Thymus (tissue), 11 donors: ENCODE data around the gene DYRK4. TPM values are rescaled to one million over a fixed set of nuclear protein-coding genes. Genes with fewer than 3 reads are reported as not detected.

ENCODE experiments used
- DNase-seq, 9 donors: peaks; one replicate each; pipeline ENCODE4 v3.0.0-alpha.2; 2013; ENCODE audit warnings: low spot score in 9 of 9, low read depth in 6 of 9, missing footprints in 1 of 9
- H3K27ac ChIP-seq, 2 donors: one replicate each; pipeline ENCODE4 v1.5.1; 2013; ENCODE audit warnings: control low read depth in 1 of 2, low read depth in 1 of 2, low read length in 1 of 2, mild to moderate bottlenecking in 1 of 2, moderate library complexity in 1 of 2
- H3K27me3 ChIP-seq, 2 donors: one replicate each; pipeline ENCODE4 v1.5.1; 2013; ENCODE audit warnings: low read length in 1 of 2; ENCODE audit not compliant: control insufficient read depth in 2 of 2, insufficient read depth in 1 of 2
- H3K36me3 ChIP-seq, 2 donors: one replicate each; pipeline ENCODE4 v1.5.1; 2013; ENCODE audit warnings: low read length in 1 of 2, mild to moderate bottlenecking in 1 of 2, moderate library complexity in 1 of 2; ENCODE audit not compliant: control insufficient read depth in 2 of 2, insufficient read depth in 2 of 2
- H3K4me1 ChIP-seq, 2 donors: one replicate each; pipeline ENCODE4 v1.5.1; 2013; ENCODE audit warnings: low read length in 2 of 2; ENCODE audit not compliant: control insufficient read depth in 2 of 2, insufficient read depth in 2 of 2
- H3K4me3 ChIP-seq, 2 donors: one replicate each; pipeline ENCODE4 v1.5.1; 2013; ENCODE audit warnings: low read length in 2 of 2, control low read depth in 1 of 2, mild to moderate bottlenecking in 1 of 2
- H3K9me3 ChIP-seq, 2 donors: one replicate each; pipeline ENCODE4 v1.5.1; 2013; ENCODE audit warnings: low read length in 1 of 2, mild to moderate bottlenecking in 1 of 2; ENCODE audit not compliant: control insufficient read depth in 2 of 2, insufficient read depth in 1 of 2
- WGBS: extraction: QIAGEN DNeasy Blood & Tissue Kit; methylation state at CpG from one replicate; pipeline ENCODE4 v1.1.7; 2013; 5-methylcytosine and 5-hydroxymethylcytosine counted together
- polyA plus RNA-seq: library from polyadenylated mRNA; stranded (reverse); fragments of 200-250 nt; gene quantifications from one replicate; pipeline ENCODE4 v1.2.3, GENCODE V29; 2013
- total RNA-seq: library from RNA; stranded (reverse); fragments of 120-200 nt; gene quantifications from one replicate; pipeline ENCODE4 v1.2.4, GENCODE V29; 2013
- donor health status: healthy.

DYRK4 gene
- total and polyA plus RNA-seq, 2 donors, result 50.5 to 61.8 TPM

DNA sequence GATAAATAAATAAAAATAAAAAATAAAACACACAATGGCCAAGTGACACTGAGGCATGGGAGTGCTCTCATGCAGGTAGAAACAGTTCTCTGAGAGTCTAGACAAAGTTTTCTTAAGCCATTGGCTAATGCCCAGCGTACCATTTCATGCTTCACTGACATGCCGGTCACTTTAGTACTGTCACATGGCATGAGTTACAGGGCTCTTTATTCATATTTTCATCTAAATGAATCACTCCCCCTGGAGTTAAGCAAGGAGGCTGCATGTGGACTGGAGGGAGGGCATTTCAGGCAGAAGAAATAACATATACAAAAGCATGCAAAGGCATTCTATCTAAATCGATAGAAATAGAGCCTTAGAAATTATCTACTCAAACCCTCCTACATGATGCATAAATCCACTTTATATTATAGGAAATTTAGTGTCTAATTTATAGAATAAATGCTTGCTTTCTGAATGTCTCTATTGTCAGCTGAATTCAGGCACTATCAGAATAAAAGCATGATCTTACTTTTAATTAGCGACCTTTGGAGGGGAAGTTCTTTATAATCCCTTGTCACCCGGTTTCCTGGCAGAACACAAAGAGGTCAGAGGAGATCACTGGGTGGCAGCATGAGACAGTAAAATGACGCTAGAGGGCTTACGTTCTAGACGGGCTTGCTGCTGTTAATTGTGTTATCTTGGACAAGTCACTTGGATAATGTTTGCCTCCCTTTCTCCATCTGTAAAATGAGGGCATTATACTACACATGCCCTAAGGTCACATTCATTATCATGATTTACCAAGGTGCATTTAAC, 17.5 kb downstream of the DYRK4 start:
- Histone ChIP-seq H3K36me3 (no peaks in the 10 kb centered on the region), H3K27me3 (no peaks in the 10 kb centered on the region), H3K4me1 (no peaks in the 10 kb centered on the region), H3K27ac (no peak overlapping the region), H3K9me3 (no peaks in the 10 kb centered on the region), H3K4me3 (no peak overlapping the region)
- DNase-seq, result peak in 2 of 9 donors; percentile 9 to 32
- 36% methylated on average over 8 of the region's 8 CpGs for WGBS

DNA sequence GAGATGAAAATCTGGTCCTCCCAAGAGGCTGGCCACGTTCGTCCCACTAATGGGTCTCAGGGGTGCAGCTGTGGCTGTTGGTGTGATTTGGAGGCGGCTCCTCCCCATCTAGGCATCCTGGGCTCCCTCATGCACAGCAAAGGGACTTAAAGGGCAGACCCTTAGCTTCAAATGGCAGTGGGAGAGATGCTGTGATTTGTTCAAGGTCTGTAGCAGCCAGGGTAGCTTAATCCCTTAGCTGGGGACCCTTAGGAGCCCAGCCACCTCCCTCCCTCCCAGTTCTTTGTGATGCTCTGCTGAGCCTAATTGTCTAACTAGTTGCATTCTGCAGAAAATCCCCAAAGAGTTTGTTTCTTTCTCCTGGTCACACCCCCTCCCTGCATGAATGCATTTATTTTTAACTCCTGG, 18.3 kb downstream of the DYRK4 start:
- WGBS, result 87% methylated on average over 3 of the region's 3 CpGs
- H3K4me3 ChIP-seq, result no peak overlapping the region
- H3K9me3 ChIP-seq, result no peaks in the 10 kb centered on the region
- H3K27me3 ChIP-seq, result no peaks in the 10 kb centered on the region
- DNase-seq, result no peak
- no peak overlapping the region for H3K27ac ChIP-seq
- H3K4me1 ChIP-seq, result no peaks in the 10 kb centered on the region
- no peaks in the 10 kb centered on the region for H3K36me3 ChIP-seq

DNA sequence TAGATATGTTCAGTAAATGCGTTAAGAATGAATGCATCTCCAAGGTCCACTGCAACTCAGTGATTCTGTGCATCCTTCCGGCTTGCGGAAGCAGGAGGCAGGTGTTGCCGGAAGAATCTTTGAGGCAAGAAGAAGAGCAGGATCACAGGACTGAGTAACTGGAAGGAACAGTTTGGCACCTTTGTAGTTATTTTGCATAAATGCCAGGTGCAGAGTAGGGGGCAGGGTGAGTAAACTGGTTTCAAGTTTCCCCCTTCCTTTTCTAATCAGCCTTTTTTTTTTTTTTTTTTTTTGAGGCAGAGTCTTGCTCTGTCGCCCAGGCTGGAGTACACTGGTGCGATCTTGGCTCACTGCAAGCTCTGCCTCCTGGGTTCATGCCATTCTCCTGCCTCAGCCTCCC, 22.3 kb downstream of the DYRK4 start:
- 83% methylated on average over 6 of the region's 6 CpGs for WGBS
- Histone ChIP-seq H3K4me1 (no peaks in the 10 kb centered on the region), H3K9me3 (no peaks in the 10 kb centered on the region), H3K27ac (no peak overlapping the region), H3K36me3 (no peaks in the 10 kb centered on the region), H3K4me3 (no peak overlapping the region), H3K27me3 (no peaks in the 10 kb centered on the region)
- no peak for DNase-seq

DNA sequence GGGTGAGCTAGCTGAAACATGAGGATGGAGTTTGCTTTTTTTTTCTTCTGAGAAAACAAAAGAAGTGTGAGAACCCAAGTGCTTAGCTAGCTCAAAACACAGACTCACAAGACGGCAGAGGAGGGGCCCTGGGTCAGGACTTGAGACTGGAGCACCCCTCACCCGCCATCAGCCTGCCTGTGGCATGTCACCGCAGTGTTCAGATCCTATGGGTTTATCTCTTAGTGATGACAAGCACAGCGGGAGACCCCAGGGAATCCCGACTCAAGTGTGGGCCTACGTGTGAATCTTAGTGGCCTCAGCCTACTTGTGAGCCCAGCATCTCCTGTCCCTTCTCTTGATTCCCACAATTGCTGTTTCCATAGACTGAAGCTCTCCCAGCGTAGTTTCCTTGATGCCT, 22.9 kb downstream of the DYRK4 start:
- no peaks in the 10 kb centered on the region for H3K9me3 ChIP-seq
- no peak overlapping the region for H3K27ac ChIP-seq
- no peaks in the 10 kb centered on the region for H3K4me1 ChIP-seq
- WGBS, result 95% methylated on average over 7 of the region's 7 CpGs
- no peaks in the 10 kb centered on the region for H3K27me3 ChIP-seq
- DNase-seq, result no peak
- no peaks in the 10 kb centered on the region for H3K36me3 ChIP-seq
- H3K4me3 ChIP-seq, result no peak overlapping the region

DNA sequence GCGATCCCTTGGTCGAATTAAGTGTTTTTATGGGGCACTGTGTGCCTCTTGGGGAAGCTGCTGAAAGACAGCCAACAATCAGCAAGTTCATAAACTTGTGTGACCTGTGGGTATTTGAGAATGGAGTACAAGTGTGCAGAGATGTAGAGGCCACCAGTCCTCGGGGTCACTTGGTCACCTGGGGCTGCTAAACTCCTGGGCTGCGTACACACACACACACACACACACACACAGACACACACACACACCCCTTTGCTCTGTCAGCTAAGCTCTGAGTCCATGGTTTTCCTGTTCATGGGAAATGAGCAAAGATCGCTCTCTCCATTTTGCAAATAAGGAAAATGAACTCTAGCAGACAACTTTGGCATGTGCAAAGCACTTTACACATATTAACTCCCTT, 24.5 kb downstream of the DYRK4 start:
- no peaks in the 10 kb centered on the region for H3K4me1 ChIP-seq
- no peak overlapping the region for H3K4me3 ChIP-seq
- DNase-seq, result no peak
- 73% methylated on average over 5 of the region's 5 CpGs for WGBS
- no peaks in the 10 kb centered on the region for H3K27me3 ChIP-seq
- H3K27ac ChIP-seq, result no peak overlapping the region
- no peaks in the 10 kb centered on the region for H3K36me3 ChIP-seq
- no peaks in the 10 kb centered on the region for H3K9me3 ChIP-seq

DNA sequence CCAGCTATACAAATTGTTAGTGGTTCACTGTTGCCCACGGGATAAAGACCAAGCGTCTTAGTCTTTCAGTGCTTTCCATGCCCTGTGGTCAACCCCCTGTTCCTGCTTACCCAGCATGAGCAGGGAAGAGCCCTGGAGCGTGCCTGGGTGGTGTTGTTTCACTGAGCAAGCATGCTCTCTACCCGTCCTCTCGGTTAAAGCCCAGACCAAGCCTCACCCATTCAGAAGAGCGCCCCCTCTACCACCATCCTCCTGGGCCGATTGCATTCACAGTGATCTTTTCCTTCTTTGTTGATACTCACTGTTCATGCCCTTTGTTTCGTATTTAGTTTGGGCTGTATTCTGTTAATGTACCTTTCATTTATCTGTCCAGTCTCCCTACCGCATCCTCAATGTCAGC, 25.1 kb downstream of the DYRK4 start:
- 90% methylated on average over 9 of the region's 9 CpGs for WGBS
- Histone ChIP-seq H3K36me3 (no peaks in the 10 kb centered on the region), H3K4me3 (no peak overlapping the region), H3K27ac (no peak overlapping the region), H3K27me3 (no peaks in the 10 kb centered on the region), H3K9me3 (no peaks in the 10 kb centered on the region), H3K4me1 (no peaks in the 10 kb centered on the region)
- no peak for DNase-seq

DNA sequence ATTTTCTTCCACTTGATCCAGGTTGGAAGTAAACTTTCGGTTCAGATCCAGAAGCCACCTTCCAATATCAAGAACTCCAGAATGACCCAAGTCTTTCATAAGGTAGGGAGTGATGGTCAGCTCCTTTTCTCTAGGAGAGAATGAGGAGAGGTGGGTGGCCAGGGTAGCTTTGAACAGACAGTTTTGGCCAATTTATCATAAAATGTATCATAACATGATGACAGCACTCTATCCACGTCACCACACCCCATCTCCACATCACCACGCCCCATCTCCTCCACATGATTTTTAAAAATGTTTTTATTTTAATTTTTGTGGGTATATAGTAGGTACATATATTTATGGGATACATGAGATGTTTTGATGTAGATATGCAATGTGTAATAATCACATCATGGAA, 26.9 kb downstream of the DYRK4 start:
- WGBS, result 94% methylated on average over 3 of the region's 3 CpGs
- H3K9me3 ChIP-seq, result no peaks in the 10 kb centered on the region
- no peak for DNase-seq
- H3K27me3 ChIP-seq, result no peaks in the 10 kb centered on the region
- H3K4me3 ChIP-seq, result no peak overlapping the region
- no peak overlapping the region for H3K27ac ChIP-seq
- H3K4me1 ChIP-seq, result no peaks in the 10 kb centered on the region
- H3K36me3 ChIP-seq, result no peaks in the 10 kb centered on the region

DNA sequence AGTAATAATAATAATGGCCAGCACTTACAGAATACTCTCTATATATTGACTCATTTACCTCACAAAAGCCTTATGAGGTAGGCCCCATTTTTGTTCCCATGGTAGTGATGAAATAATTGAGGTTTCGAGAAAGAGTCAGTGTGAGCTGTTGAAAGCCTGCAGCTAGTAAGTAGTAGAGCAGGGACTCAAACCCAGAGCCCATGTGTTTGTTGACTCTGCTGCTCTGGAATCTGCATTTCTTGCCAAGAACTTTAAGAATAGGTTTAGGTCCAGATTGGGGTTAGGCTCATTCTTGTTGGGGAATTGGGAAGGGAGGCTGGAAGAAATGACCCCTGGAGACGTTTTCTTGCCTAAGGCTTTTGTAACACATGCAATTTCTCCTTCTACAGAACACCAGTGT, 27.9 kb downstream of the DYRK4 start:
- H3K36me3 ChIP-seq, result no peaks in the 10 kb centered on the region
- no peaks in the 10 kb centered on the region for H3K27me3 ChIP-seq
- no peak overlapping the region for H3K27ac ChIP-seq
- H3K9me3 ChIP-seq, result no peaks in the 10 kb centered on the region
- no peak overlapping the region for H3K4me3 ChIP-seq
- WGBS, result 91% methylated on average over 2 of the region's 2 CpGs
- no peak for DNase-seq
- no peaks in the 10 kb centered on the region for H3K4me1 ChIP-seq

DNA sequence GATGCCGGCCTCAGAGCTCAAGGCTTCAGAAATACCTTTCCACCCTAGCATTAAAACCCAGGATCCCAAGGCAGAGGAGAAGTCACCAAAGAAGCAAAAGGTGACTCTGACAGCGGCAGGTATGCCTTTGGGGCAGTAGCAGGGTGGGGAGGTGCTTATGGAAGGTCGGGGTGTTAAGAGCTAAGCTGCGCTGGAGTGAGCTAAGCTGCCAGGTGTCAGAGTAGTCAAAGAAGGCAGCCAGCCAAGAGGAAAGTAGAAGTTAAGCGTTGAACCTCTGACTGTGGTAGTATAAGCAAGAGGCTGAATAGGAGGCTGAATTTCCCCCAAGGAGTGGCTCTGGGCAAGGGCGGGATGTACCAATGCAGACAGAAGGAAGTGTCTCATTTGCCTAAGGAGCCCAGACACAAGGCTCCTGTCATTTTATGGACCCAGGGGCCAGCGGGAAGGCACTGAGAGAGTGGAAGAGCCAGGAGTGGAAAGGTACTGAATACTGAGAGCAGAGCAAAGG, 29.2 kb downstream of the DYRK4 start:
- Histone ChIP-seq H3K4me3 (no peak overlapping the region), H3K36me3 (no peaks in the 10 kb centered on the region), H3K4me1 (no peaks in the 10 kb centered on the region), H3K27me3 (no peaks in the 10 kb centered on the region), H3K27ac (no peak overlapping the region), H3K9me3 (no peaks in the 10 kb centered on the region)
- DNase-seq, result no peak
- 85% methylated on average over 7 of the region's 7 CpGs for WGBS
